Lung (tissue), 12 donors: Measurements from ENCODE around the gene PLEKHA6. TPM values are rescaled to one million over a fixed set of nuclear protein-coding genes. Genes with fewer than 3 reads are reported as not detected.

ENCODE experiments used
- ATAC-seq: fragments of 200-7000 bp; cut with Tn5 transposase; one replicate; pipeline ENCODE4 v1.9.1; 2020; ENCODE audit warnings: moderate number of reproducible peaks; ENCODE audit not compliant: insufficient read depth, low FRiP score
- DNase-seq, 3 donors: peaks; one replicate each; pipeline ENCODE4 v3.0.0-alpha.2; 2013 to 2017
- H3K27ac ChIP-seq, 2 donors: one replicate each; pipeline ENCODE4 v1.5.1; 2013; ENCODE audit warnings: mild to moderate bottlenecking in 2 of 2, moderate library complexity in 2 of 2, control low read depth in 1 of 2, inconsistent platforms in 1 of 2, low read depth in 1 of 2, low read length in 1 of 2
- H3K27me3 ChIP-seq, 3 donors: one replicate each; pipeline ENCODE4 v1.5.1; 2013; ENCODE audit warnings: low read length in 2 of 3; ENCODE audit not compliant: control insufficient read depth in 3 of 3, insufficient read depth in 3 of 3
- H3K36me3 ChIP-seq, 4 donors: one replicate each; pipeline ENCODE4 v1.5.1; 2013; ENCODE audit warnings: low read length in 4 of 4, mild to moderate bottlenecking in 1 of 4, moderate library complexity in 1 of 4; ENCODE audit not compliant: control insufficient read depth in 4 of 4, insufficient read depth in 4 of 4
- H3K4me1 ChIP-seq, 5 donors: one replicate each; pipeline ENCODE4 v1.5.1; 2013; ENCODE audit warnings: low read length in 5 of 5, mild to moderate bottlenecking in 2 of 5, moderate library complexity in 1 of 5; ENCODE audit not compliant: control insufficient read depth in 5 of 5, insufficient read depth in 5 of 5
- H3K4me3 ChIP-seq: one replicate; pipeline ENCODE4 v1.5.1; 2013; ENCODE audit warnings: mild to moderate bottlenecking, control low read depth, moderate library complexity
- H3K9ac ChIP-seq, 2 donors: one replicate each; pipeline ENCODE4 v1.5.1; 2013; ENCODE audit warnings: low read length in 2 of 2, control low read depth in 1 of 2; ENCODE audit not compliant: insufficient read depth in 1 of 2
- H3K9me3 ChIP-seq, 4 donors: one replicate each; pipeline ENCODE4 v1.5.1; 2013; ENCODE audit warnings: low read length in 3 of 4, mild to moderate bottlenecking in 1 of 4, moderate library complexity in 1 of 4; ENCODE audit not compliant: control insufficient read depth in 4 of 4, insufficient read depth in 3 of 4
- WGBS, 2 donors: extraction: QIAGEN DNeasy Blood & Tissue Kit; methylation state at CpG; one replicate each; pipeline ENCODE4 v1.1.7; 2013; 5-methylcytosine and 5-hydroxymethylcytosine counted together
- polyA plus RNA-seq, 2 donors: library from polyadenylated mRNA; stranded (reverse); fragments of 200-250 nt; gene quantifications; one replicate each; pipeline ENCODE4 v1.2.1, GENCODE V29; 2013
- total RNA-seq, 2 donors: library from RNA; depleted of rRNA in 1 of 2; stranded (reverse); fragments of >200 nt in 1 of 2; gene quantifications; one replicate each; pipeline ENCODE4 v1.2.1, GENCODE V29; 2014 to 2021
- TF ChIP-seq, protein P1 (sequence below): IDR thresholded peaks from 2 replicates; pipeline ENCODE4 v1.5.1; 2012; ENCODE audit warnings: mild to moderate bottlenecking; ENCODE audit errors: control extremely low read depth, extremely low read depth
- donor health status: control.
- donor health status: control.
- donor health status: Bipolar disorder and iron deficiency.
- donor health status: healthy.
- donor health status: DM: yes; HTN: yes; CAD: no.

Gene PLEKHA6
- total and polyA plus RNA-seq, 4 donors, result 0.88 to 10.5 (median 3.3) TPM

GRCh38 chr1:204376465-204376864 lies 16.7 kb upstream of the PLEKHA6 start:
- H3K9me3 ChIP-seq, result no peaks in the 10 kb centered on the region
- ATAC-seq (no peak), DNase-seq (no peak)
- no peak overlapping the region for H3K4me3 ChIP-seq
- no peaks in the 10 kb centered on the region for H3K36me3 ChIP-seq
- H3K4me1 ChIP-seq, result peaks cover 0 to 13% (median 0%) of the 10 kb centered on the region in 5 donors
- peaks cover 0 to 45% (median 29%) of the 10 kb centered on the region in 3 donors for H3K27me3 ChIP-seq
- H3K9ac ChIP-seq, result no peak overlapping the region
- WGBS, 2 donors, result 29 to 66% methylated on average over 6 of the region's 6 CpGs
- no peak overlapping the region for H3K27ac ChIP-seq
- TF ChIP-seq, protein P1, sequence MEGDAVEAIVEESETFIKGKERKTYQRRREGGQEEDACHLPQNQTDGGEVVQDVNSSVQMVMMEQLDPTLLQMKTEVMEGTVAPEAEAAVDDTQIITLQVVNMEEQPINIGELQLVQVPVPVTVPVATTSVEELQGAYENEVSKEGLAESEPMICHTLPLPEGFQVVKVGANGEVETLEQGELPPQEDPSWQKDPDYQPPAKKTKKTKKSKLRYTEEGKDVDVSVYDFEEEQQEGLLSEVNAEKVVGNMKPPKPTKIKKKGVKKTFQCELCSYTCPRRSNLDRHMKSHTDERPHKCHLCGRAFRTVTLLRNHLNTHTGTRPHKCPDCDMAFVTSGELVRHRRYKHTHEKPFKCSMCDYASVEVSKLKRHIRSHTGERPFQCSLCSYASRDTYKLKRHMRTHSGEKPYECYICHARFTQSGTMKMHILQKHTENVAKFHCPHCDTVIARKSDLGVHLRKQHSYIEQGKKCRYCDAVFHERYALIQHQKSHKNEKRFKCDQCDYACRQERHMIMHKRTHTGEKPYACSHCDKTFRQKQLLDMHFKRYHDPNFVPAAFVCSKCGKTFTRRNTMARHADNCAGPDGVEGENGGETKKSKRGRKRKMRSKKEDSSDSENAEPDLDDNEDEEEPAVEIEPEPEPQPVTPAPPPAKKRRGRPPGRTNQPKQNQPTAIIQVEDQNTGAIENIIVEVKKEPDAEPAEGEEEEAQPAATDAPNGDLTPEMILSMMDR, result no peak

DNA sequence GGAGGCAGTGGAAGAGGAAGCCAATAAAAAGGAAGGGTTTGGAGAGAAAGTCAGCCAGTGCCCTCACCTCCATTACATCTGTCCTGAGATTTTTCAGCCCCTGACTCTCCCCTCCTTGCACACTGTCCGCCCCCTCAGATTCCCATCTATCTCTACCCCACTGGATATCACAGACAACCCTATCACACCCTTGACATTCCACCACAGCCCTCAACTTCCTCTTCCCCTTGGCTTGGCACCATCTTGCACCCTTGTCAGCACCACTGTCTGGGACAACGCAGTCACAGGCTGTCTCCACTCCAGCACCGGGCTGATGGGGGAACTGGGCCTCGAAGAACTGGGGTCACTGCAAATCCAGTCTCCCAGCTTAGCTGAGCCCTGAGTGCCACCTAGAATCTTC lies 14.2 kb upstream of the PLEKHA6 start:
- no peak overlapping the region for H3K4me3 ChIP-seq
- H3K9me3 ChIP-seq, result no peaks in the 10 kb centered on the region
- no peak for ATAC-seq
- WGBS, 2 donors, result 63 to 71% methylated on average over 4 of the region's 4 CpGs
- no peak overlapping the region for H3K9ac ChIP-seq
- TF ChIP-seq, protein P1, result no peak
- H3K27me3 ChIP-seq, result peaks cover 0 to 41% (median 23%) of the 10 kb centered on the region in 3 donors
- H3K27ac ChIP-seq, result no peak overlapping the region
- H3K4me1 ChIP-seq, result peaks cover 0 to 13% (median 0%) of the 10 kb centered on the region in 5 donors
- no peaks in the 10 kb centered on the region for H3K36me3 ChIP-seq
- no peak for DNase-seq

- TF ChIP-seq, protein P1, result no peak
- DNase-seq (no peak), ATAC-seq (no peak)
- Histone ChIP-seq H3K27me3 (peaks cover 0 to 10% (median 2%) of the 10 kb centered on the region in 3 donors), H3K9me3 (no peaks in the 10 kb centered on the region), H3K4me1 (no peaks in the 10 kb centered on the region), H3K36me3 (no peaks in the 10 kb centered on the region), H3K9ac (no peak overlapping the region), H3K4me3 (no peak overlapping the region), H3K27ac (no peak overlapping the region)
- WGBS, 2 donors, result 87 to 92% methylated on average over 10 of the region's 10 CpGs
These were observed 10.4 kb upstream of the PLEKHA6 start for GRCh38 chr1:204370176-204370575.
